ENCODE data around the gene ZNF396.

The ZNF396 gene

GRCh38 chr18:35383136-35383535, 6.0 kb upstream of the ZNF396 start:
- DNase-seq (ENCODE audit: low read depth), result no peak

- no peak for DNase-seq (ENCODE audit: low read depth)
Observed at GRCh38 chr18:35379421-35379820, 2.3 kb upstream of the ZNF396 start.

- no peak for DNase-seq (ENCODE audit: low read depth)
Observed at GRCh38 chr18:35378574-35378896, 1.4 kb upstream of the ZNF396 start.

GRCh38 chr18:35377875-35378573, 887 bp upstream of the ZNF396 start:
- peak; percentile 32 for DNase-seq (ENCODE audit: low read depth)

GRCh38 chr18:35376393-35376741, 770 bp downstream of the ZNF396 start:
- DNase-seq (ENCODE audit: low read depth), result no peak

GRCh38 chr18:35374708-35375107, 2.4 kb downstream of the ZNF396 start:
- no peak for DNase-seq (ENCODE audit: low read depth)

GRCh38 chr18:35371412-35372195, 5.5 kb downstream of the ZNF396 start:
- DNase-seq (ENCODE audit: low read depth), result peak; percentile 71

- DNase-seq (ENCODE audit: low read depth), result no peak
Observed at GRCh38 chr18:35369126-35369525, 8.0 kb downstream of the ZNF396 start.

GRCh38 chr18:35368595-35368994, 8.5 kb downstream of the ZNF396 start:
- DNase-seq (ENCODE audit: low read depth), result no peak

GRCh38 chr18:35362531-35362930, 14.6 kb downstream of the ZNF396 start:
- no peak for DNase-seq (ENCODE audit: low read depth)

GRCh38 chr18:35361570-35362321, 15.4 kb downstream of the ZNF396 start:
- DNase-seq (ENCODE audit: low read depth), result no peak

- DNase-seq (ENCODE audit: low read depth), result peak; percentile 83
Observed at GRCh38 chr18:35355140-35355618, 22.0 kb downstream of the ZNF396 start.

- no peak for DNase-seq (ENCODE audit: low read depth)
Observed at GRCh38 chr18:35352778-35353177, 24.4 kb downstream of the ZNF396 start.

GRCh38 chr18:35352283-35352682, 24.9 kb downstream of the ZNF396 start:
- no peak for DNase-seq (ENCODE audit: low read depth)

- DNase-seq (ENCODE audit: low read depth), result peak; percentile 63
Observed at GRCh38 chr18:35348001-35348400, 29.1 kb downstream of the ZNF396 start.

GRCh38 chr18:35345950-35346349, 31.2 kb downstream of the ZNF396 start:
- DNase-seq (ENCODE audit: low read depth), result no peak

- DNase-seq (ENCODE audit: low read depth), result peak; percentile 5
Observed at GRCh38 chr18:35345460-35345921, 31.6 kb downstream of the ZNF396 start.

- no peak for DNase-seq (ENCODE audit: low read depth)
Observed at GRCh38 chr18:35344736-35345459, 32.2 kb downstream of the ZNF396 start.

- DNase-seq (ENCODE audit: low read depth), result peak; percentile 93
Observed at GRCh38 chr18:35343936-35344735, 33.0 kb downstream of the ZNF396 start, which contains the start of gene ZNF24. TSS of gene ZNF24 (minus strand) at chr18:35344420. CDS start at chr18:35340650, 3,770 bp downstream.

GRCh38 chr18:35343488-35343935, 33.6 kb downstream of the ZNF396 start:
- no peak for DNase-seq (ENCODE audit: low read depth)

GRCh38 chr18:35337286-35337685, 39.9 kb downstream of the ZNF396 start:
- no peak for DNase-seq (ENCODE audit: low read depth)

All from fibroblast of gingiva (primary cell).